ENCODE data around the gene CALCOCO1.

CALCOCO1 gene

DNA sequence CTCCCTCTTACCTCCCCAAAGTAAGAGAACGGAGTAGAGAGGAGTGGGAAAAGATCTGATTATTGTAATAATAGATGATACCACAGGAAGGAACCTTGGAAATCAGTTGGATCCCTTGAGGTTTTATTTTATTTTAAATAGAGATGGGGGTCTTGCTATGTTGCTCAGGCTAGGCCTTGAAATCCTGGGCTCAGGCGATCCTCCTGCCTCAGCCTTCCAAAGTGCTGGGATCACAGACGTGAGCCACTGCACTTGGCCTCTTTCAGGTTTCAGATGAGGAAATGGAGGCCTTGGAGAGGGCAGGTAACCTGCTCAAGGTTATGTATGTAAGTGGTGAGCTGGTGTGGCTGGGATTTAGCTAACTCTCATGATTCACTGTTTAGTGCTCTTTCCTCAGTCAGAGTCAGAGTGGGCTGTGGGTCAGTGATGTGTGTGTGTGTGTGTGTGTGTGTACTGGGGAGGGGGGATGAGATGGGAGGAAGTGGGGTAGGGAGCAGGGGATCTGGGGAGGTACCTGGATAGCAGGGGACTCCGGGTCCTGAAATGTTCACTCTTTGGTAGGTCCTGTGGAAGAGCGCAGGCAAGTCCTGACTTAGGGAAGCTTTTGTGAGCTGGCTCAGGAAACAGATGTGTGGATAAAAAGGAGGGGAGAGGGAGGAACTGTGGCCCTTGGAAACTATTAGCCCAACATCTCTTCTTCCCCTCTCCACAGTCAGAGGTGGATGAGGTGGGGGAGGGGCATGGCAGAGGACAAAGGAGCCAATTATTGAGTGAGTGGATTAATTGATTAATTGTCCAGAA lies 29.2 kb upstream of the CALCOCO1 start:
- TF ChIP-seq, protein P1, sequence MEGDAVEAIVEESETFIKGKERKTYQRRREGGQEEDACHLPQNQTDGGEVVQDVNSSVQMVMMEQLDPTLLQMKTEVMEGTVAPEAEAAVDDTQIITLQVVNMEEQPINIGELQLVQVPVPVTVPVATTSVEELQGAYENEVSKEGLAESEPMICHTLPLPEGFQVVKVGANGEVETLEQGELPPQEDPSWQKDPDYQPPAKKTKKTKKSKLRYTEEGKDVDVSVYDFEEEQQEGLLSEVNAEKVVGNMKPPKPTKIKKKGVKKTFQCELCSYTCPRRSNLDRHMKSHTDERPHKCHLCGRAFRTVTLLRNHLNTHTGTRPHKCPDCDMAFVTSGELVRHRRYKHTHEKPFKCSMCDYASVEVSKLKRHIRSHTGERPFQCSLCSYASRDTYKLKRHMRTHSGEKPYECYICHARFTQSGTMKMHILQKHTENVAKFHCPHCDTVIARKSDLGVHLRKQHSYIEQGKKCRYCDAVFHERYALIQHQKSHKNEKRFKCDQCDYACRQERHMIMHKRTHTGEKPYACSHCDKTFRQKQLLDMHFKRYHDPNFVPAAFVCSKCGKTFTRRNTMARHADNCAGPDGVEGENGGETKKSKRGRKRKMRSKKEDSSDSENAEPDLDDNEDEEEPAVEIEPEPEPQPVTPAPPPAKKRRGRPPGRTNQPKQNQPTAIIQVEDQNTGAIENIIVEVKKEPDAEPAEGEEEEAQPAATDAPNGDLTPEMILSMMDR (conservative IDR thresholded peaks at IDR 0.05), result no peak
- H3K27ac ChIP-seq, result peak overlapping the region; percentile 88

DNA sequence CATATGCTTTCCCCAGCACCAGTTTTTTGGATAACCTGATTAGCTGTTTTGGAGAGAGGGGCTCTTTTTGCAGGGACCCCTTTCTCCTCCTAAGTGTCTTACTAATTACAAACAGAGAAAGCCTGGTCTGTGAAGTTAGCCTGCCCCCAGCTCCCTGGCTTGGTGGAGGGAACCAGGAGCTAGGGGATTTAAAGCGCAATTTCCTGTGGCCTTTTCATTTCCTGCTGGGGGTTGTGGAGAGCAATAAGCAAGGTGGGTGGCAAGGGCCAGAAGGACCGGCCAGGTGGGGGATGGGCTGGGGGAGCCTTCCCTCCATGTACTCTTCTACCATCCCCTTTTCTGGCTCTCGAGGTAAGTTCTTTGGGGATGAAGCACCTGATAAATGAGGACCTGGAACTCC lies 28.6 kb upstream of the CALCOCO1 start:
- H3K27ac ChIP-seq, result peak overlapping the region; percentile 88
- TF ChIP-seq, protein P1 (conservative IDR thresholded peaks at IDR 0.05), result no peak

DNA sequence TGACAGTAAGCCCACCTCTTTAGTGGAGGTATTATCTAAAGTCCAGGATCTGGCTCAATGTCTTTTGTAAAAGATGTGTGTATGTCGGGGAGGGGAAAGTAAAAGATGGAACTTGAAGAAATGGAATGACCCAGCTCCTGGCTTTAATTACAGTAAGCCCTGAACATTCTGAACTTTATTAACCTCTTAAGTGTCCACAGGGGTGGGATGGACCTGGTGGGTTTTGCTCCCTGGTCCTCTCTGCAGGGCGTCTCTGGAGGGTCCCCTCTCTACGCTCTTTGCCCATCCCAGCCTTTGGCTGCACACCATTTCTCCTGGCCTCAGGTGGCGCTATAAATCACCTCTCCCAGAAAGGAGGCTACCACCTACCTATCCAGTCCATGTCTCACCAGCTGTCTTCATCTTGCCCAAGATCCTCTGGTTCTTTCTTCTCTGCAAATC lies 28.2 kb upstream of the CALCOCO1 start:
- TF ChIP-seq, protein P1 (conservative IDR thresholded peaks at IDR 0.05), result no peak
- H3K27ac ChIP-seq, result peak overlapping the region; percentile 88

DNA sequence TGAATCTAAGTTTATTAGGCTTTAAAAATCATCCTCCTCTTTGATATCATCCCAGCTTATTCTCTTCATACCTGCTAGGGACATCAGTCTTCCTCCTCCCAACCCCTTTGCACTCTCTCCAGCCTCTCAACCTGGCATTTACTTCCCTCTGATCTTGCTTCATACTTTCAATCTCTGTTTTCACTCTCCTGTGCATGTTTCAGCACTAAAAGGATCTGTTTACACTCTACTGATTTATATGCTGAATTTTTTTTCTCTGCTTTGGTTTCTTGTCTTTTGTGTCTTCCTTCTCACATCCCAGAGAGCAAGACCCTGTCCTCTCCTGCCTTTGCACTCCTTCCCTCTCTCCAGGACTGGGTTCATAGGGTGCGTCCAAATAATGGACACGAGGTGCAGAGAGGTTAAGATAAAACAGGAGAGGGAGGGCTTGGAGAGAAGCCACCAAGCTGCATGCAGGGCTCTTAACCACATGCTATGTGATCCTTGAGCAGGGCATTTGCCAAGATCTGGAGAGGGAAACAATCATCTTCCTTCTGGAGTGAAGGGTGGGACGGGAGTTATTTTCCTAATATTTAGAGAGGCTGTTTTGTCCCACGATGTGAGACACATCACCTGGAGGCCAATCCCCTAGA lies 27.5 kb upstream of the CALCOCO1 start:
- TF ChIP-seq, protein P1 (conservative IDR thresholded peaks at IDR 0.05), result no peak
- H3K27ac ChIP-seq, result peak overlapping the region; percentile 88

DNA sequence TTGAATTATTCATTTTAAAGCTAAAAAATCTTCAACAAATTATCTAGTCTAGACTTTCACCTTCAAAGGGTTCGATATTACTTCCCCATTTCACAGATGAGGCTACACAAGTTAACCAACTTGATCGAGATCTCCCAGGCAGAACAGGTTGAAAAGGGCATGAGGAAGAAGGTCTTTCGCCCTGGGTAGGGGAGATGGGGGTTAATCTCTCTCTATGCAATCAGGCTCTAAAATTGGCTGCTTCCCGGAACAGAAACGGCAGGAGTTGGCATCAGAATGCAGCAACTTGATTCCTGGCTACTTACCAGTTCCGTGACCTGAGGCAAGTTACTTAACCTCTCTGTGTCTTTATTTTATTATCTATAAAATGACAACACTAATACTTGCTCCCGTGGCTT lies 26.9 kb upstream of the CALCOCO1 start:
- TF ChIP-seq, protein P1 (conservative IDR thresholded peaks at IDR 0.05), result no peak
- H3K27ac ChIP-seq, result peak overlapping the region; percentile 88

DNA sequence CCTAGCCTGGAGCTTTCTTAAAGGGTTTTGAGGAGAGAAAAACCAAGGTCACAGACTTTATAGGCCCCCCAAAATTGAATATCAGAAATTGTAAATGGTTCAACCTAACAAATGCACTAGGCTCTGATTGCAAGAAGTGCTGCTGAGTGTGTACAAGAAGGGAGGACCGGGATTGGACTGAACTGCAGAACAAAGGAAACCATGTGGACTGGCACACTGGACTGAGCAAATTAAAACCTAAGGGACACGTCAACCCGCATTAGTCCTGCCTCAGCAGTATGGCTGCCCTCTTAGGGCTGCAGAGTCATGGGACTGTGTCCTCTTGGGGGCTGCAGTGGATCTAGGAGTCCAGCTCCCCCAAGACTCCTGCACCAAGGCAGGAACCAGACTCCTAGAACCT lies 25.4 kb upstream of the CALCOCO1 start:
- peak overlapping the region; percentile 88; the same call in 1 of the 2 replicates for H3K27ac ChIP-seq
- TF ChIP-seq, protein P1 (conservative IDR thresholded peaks at IDR 0.05), result no peak

DNA sequence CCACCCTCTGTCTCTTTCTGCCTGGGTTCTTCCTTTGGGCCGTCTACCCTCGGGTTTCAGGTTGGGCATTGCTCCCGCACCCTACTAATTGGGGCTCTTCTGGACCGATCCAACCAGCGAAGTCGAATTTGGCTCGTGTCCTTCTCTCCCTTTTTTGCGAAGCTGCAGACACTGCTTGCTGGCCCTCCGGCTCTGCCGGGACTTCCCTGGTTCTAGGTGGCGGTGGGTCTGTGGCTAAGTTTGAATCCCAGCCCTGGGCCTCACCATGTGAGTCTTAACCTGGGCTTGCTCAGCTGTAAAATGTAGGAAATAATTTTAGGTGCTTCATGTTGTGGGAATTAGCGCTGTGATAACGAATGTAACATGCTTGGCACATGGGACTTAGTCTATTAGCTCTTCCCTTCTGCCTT lies 24.9 kb upstream of the CALCOCO1 start:
- no peak overlapping the region for H3K27ac ChIP-seq
- TF ChIP-seq, protein P1 (conservative IDR thresholded peaks at IDR 0.05), result no peak

All from VCaP (cell line).